Spleen (tissue), 11 donors: ENCODE data around the gene DTX1. TPM values are rescaled to one million over a fixed set of nuclear protein-coding genes. Genes with fewer than 3 reads are reported as not detected.

Experiments
- DNase-seq: peaks from one replicate; pipeline ENCODE4 v3.0.0-alpha.2; 2020
- H3K27ac ChIP-seq, 8 donors: fragments of 200-600 bp; sonication (generic) in 7 of 8; 1 replicate in 4 of 8; 2 replicates in 4 of 8; pipeline versions ENCODE4 v1.5.0 to v1.8.0; 2016 to 2021; ENCODE audit warnings: inconsistent platforms in 4 of 8, mild to moderate bottlenecking in 4 of 8, moderate library complexity in 1 of 8
- H3K27me3 ChIP-seq, 7 donors: fragments of 200-600 bp; sonication (generic) in 6 of 7; replicated peaks in 1 of 7; 1 replicate in 4 of 7; 2 replicates in 3 of 7; pipeline versions ENCODE4 v1.5.0 to v1.8.0; 2016 to 2021; ENCODE audit warnings: inconsistent platforms in 3 of 7, mild to moderate bottlenecking in 1 of 7
- H3K36me3 ChIP-seq, 6 donors: fragments of 200-600 bp; sonication (generic) in 5 of 6; 1 replicate in 4 of 6; 2 replicates in 2 of 6; pipeline versions ENCODE4 v1.5.0 to v1.8.0; 2016 to 2021; ENCODE audit warnings: inconsistent platforms in 2 of 6
- H3K4me1 ChIP-seq, 6 donors: fragments of 200-600 bp; sonication (generic) in 5 of 6; 1 replicate in 3 of 6; 2 replicates in 3 of 6; pipeline versions ENCODE4 v1.5.0 to v1.8.0; 2016 to 2021; ENCODE audit warnings: inconsistent platforms in 3 of 6
- H3K4me3 ChIP-seq, 8 donors: fragments of 200-600 bp; sonication (generic) in 7 of 8; 1 replicate in 4 of 8; 2 replicates in 4 of 8; pipeline versions ENCODE4 v1.5.0 to v1.8.0; 2016 to 2021; ENCODE audit warnings: inconsistent platforms in 4 of 8, mild to moderate bottlenecking in 4 of 8, moderate library complexity in 2 of 8
- H3K9me3 ChIP-seq, 8 donors: fragments of 200-600 bp; sonication (generic) in 7 of 8; 1 replicate in 4 of 8; 2 replicates in 4 of 8; pipeline versions ENCODE4 v1.5.0 to v1.8.0; 2016 to 2021; ENCODE audit warnings: inconsistent platforms in 4 of 8
- CTCF ChIP-seq, 11 experiments: fragments of 200-600 bp in 7 of 11; fragments of 450-650 bp in 4 of 11; sonication (generic) in 4 of 11; IDR thresholded peaks in 8 of 11; conservative IDR thresholded peaks in 3 of 11; 1 replicate in 7 of 11; 2 replicates in 4 of 11; pipeline versions ENCODE4 v1.4.0 to v1.8.0; 2016 to 2021; ENCODE audit warnings: antibody characterized with exemption in 11 of 11, inconsistent platforms in 4 of 11, mild to moderate bottlenecking in 1 of 11
- POLR2A ChIP-seq, 3 donors: fragments of 450-650 bp; IDR thresholded peaks; one replicate each; pipeline ENCODE4 v1.5.1; 2017; ENCODE audit warnings: antibody characterized with exemption in 3 of 3, mild to moderate bottlenecking in 1 of 3
- POLR2AphosphoS5 ChIP-seq, 3 donors: sonication (generic); formaldehyde crosslinking; IDR thresholded peaks; one replicate each; pipeline ENCODE4 v1.5.1; 2017; ENCODE audit warnings: antibody characterized with exemption in 3 of 3
- WGBS, 5 donors: extraction: QIAGEN DNeasy Blood & Tissue Kit in 3 of 5; methylation state at CpG; one replicate each; pipeline versions ENCODE4 v1.1.5 to v1.1.7; 2013 to 2018; 5-methylcytosine and 5-hydroxymethylcytosine counted together
- intact Hi-C: fragments of 100-400 bp; cut with DNase I; formaldehyde crosslinking; loops from one replicate; pipeline ENCODE4 v1.15.0; 2023; ENCODE audit warnings: low total_unique reads
- polyA plus RNA-seq, 3 donors: library from polyadenylated mRNA; stranded (reverse); fragments of 200-250 nt; gene quantifications; one replicate each; pipeline ENCODE4 v1.2.1, GENCODE V29; 2013
- total RNA-seq, 7 donors: library from RNA; depleted of rRNA in 3 of 7; stranded (reverse); fragments of >200 nt in 3 of 7; fragmentation: NEBNext Ultra II Directional in 4 of 7; extraction: Animal tissue kit (Norgen Biotek cat#: 25700) in 4 of 7; gene quantifications; one replicate each; pipeline versions ENCODE4 v1.1.0 to v1.2.1, GENCODE V29; 2016 to 2021
- donor health status: healthy with polysubstance abuse.
- donor health status: DM: no; HTN: no; CAD: no; lungs with moderate emphysema.
- donor health status: DM: no; HTN: no; CAD: no.
- donor health status: Bipolar disorder and iron deficiency.
- donor health status: healthy.
- donor health status: DM: no; HTN: no; CAD: no.
- donor health status: DM: yes; HTN: yes; CAD: no.

Gene DTX1
- total and polyA plus RNA-seq, 10 donors = 53.4 to 141 (median 83.6) TPM

GRCh38 chr12:113052326-113052725 lies 4.2 kb upstream of the DTX1 start:
- intact Hi-C loops = no loop called here
- Histone ChIP-seq H3K9me3 (no peaks in the 10 kb centered on the region), H3K27me3 (peaks cover 0 to 23% (median 6%) of the 10 kb centered on the region in 7 donors), H3K4me1 (peaks cover 24 to 90% (median 66%) of the 10 kb centered on the region in 6 donors), H3K36me3 (no peaks in the 10 kb centered on the region), H3K27ac (peak overlapping the region in 1 of 8 donors; percentile 33), H3K4me3 (no peak overlapping the region)
- no peak for DNase-seq
- 50 to 71% (median 63%) methylated on average over 3 to 4 of the region's 4 CpGs for WGBS, 5 donors
- no peak for TF ChIP-seq POLR2A (IDR thresholded peaks at IDR 0.05)
- no peak for TF ChIP-seq CTCF (IDR thresholded peaks at IDR 0.05 in 8 of 11, conservative IDR thresholded peaks at IDR 0.05 in 3 of 11)
- no peak for TF ChIP-seq POLR2AphosphoS5 (IDR thresholded peaks at IDR 0.05)

GRCh38 chr12:113054948-113055486 lies 1.5 kb upstream of the DTX1 start:
- H3K27ac ChIP-seq = peak overlapping the region in 2 of 8 donors; percentile 85 to 86
- peaks cover 0 to 29% (median 7%) of the 10 kb centered on the region in 7 donors for H3K27me3 ChIP-seq
- DNase-seq = no peak
- TF ChIP-seq POLR2AphosphoS5 (IDR thresholded peaks at IDR 0.05) (no peak), CTCF (IDR thresholded peaks at IDR 0.05 in 8 of 11, conservative IDR thresholded peaks at IDR 0.05 in 3 of 11) (no peak), POLR2A (IDR thresholded peaks at IDR 0.05) (no peak)
- H3K4me3 ChIP-seq = no peak overlapping the region
- no peaks in the 10 kb centered on the region for H3K9me3 ChIP-seq
- intact Hi-C loops = no loop called here
- peaks cover 18 to 99% (median 76%) of the 10 kb centered on the region in 6 donors for H3K4me1 ChIP-seq
- WGBS, 5 donors = 60 to 71% (median 69%) methylated on average over 4 of the region's 4 CpGs
- peaks cover 0 to 5% (median 0%) of the 10 kb centered on the region in 6 donors for H3K36me3 ChIP-seq

GRCh38 chr12:113055594-113056380 lies 743 bp upstream of the DTX1 start:
- peaks cover 15 to 99% (median 76%) of the 10 kb centered on the region in 6 donors for H3K4me1 ChIP-seq
- peak overlapping the region in 7 of 8 donors; percentile 66 to 91 (median 73) for H3K4me3 ChIP-seq
- H3K27me3 ChIP-seq = peaks cover 0 to 29% (median 7%) of the 10 kb centered on the region in 7 donors
- H3K9me3 ChIP-seq = no peaks in the 10 kb centered on the region
- TF ChIP-seq CTCF (IDR thresholded peaks at IDR 0.05 in 8 of 11, conservative IDR thresholded peaks at IDR 0.05 in 3 of 11) (no peak), POLR2AphosphoS5 (IDR thresholded peaks at IDR 0.05) (no peak), POLR2A (IDR thresholded peaks at IDR 0.05) (no peak)
- intact Hi-C loops = no loop called here
- peak overlapping the region; percentile 74 to 88 (median 82) for H3K27ac ChIP-seq
- H3K36me3 ChIP-seq = peaks cover 0 to 5% (median 0%) of the 10 kb centered on the region in 6 donors
- WGBS, 5 donors = 67 to 77% (median 72%) methylated on average over 10 to 13 of the region's 13 CpGs
- DNase-seq = peak; percentile 78

GRCh38 chr12:113056381-113056630 lies 224 bp upstream of the DTX1 start:
- 9 to 15% (median 10%) methylated on average over 2 to 8 of the region's 8 CpGs for WGBS, 5 donors
- H3K4me3 ChIP-seq = peak overlapping the region; percentile 66 to 91 (median 74)
- H3K27ac ChIP-seq = peak overlapping the region; percentile 74 to 88 (median 82)
- TF ChIP-seq POLR2A (IDR thresholded peaks at IDR 0.05) (no peak), CTCF (IDR thresholded peaks at IDR 0.05 in 8 of 11, conservative IDR thresholded peaks at IDR 0.05 in 3 of 11) (no peak), POLR2AphosphoS5 (IDR thresholded peaks at IDR 0.05) (no peak)
- peaks cover 0 to 10% (median 0%) of the 10 kb centered on the region in 6 donors for H3K36me3 ChIP-seq
- H3K9me3 ChIP-seq = no peaks in the 10 kb centered on the region
- H3K27me3 ChIP-seq = peaks cover 0 to 29% (median 7%) of the 10 kb centered on the region in 7 donors
- H3K4me1 ChIP-seq = peaks cover 20 to 99% (median 78%) of the 10 kb centered on the region in 6 donors
- DNase-seq = no peak
- intact Hi-C loops = no loop called here
